Measurements from ENCODE around the gene SLC16A7. TPM values are rescaled to one million over a fixed set of nuclear protein-coding genes. Genes with fewer than 3 reads are reported as not detected.

SLC16A7 gene
- total and polyA plus RNA-seq, 2 of the 8 experiments (the other 6 are each of a cell fraction or from before 2014, with no cell fraction given): 0.74 to 4.3 TPM

DNA sequence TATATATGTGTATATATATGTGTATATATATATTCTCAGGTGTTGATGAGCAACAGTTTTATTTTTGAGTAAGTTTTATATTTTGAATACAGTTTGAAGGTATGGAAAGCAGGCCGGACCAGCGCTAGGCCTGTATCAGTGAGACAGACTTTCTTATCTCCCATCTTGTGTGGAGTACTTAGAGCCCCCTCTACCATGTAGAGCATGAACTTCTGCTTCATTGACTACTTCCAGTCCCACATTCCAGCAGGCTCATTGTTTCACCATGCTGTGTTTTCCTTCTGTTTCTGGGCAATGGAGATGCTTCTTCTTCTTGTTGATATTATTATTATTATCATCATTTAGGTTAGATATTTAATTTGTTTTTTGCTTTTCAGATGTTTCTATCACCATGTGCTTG lies 76.4 kb downstream of the SLC16A7 start:
- H2BK15ac ChIP-seq (ENCODE audit: low read length): no peak overlapping the region
- no peak overlapping the region for H3K14ac ChIP-seq (ENCODE audit: insufficient read length)
- peaks cover 6 to 11% of the 10 kb centered on the region in 2 experiments for H3K9me3 ChIP-seq (ENCODE audit: insufficient read depth in 2 of 2, low read depth in 1 of 2, low read length in 1 of 2)
- no peak overlapping the region for H4K8ac ChIP-seq (ENCODE audit: extremely low read depth, insufficient read depth, low read length)
- ChIA-PET POLR2A (ENCODE audit: partially characterized antibody) (no interaction called here), CTCF (ENCODE audit: partially characterized antibody) (no interaction called here)
- no peak overlapping the region for H2AFZ ChIP-seq (ENCODE audit: low read length)
- FAIRE-seq (no peak), DNase-seq (ENCODE audit: low read depth in 1 of 2, low spot score in 2 of 2) (no peak)
- WGBS, 2 experiments (ENCODE audit: extremely low coverage in 1 of 2, insufficient coverage in 1 of 2, insufficient read length in 1 of 2, insufficient replicate concordance in 2 of 2, low coverage in 1 of 2, low lambda C conversion rate in 2 of 2, missing lambda C conversion rate in 1 of 2): 86% methylated on average over 2 of the region's 2 CpGs; no CpG with 5 or more reads in 1 of the 2 experiments
- no peak overlapping the region for H2BK20ac ChIP-seq (ENCODE audit: low read length)
- H3K79me1 ChIP-seq (ENCODE audit: low read depth, low read length): no peaks in the 10 kb centered on the region
- no peak overlapping the region for H2BK5ac ChIP-seq (ENCODE audit: low read depth, low read length)
- H2BK120ac ChIP-seq (replicated peaks; ENCODE audit: low read depth, low read length): no peak overlapping the region
- no peak overlapping the region for H3K56ac ChIP-seq (replicated peaks; ENCODE audit: insufficient read length, low read depth, low read length)
- H3K18ac ChIP-seq (ENCODE audit: extremely low read depth, low read length): no peak overlapping the region
- no peak overlapping the region for H3K9ac ChIP-seq (replicated peaks in 1 of 4; ENCODE audit: extremely low read depth in 1 of 4, low read depth in 3 of 4, low read length in 3 of 4)
- H3K27me3 ChIP-seq (replicated peaks in 1 of 4; ENCODE audit: control insufficient read depth in 3 of 4, extremely low read depth in 1 of 4, insufficient read depth in 3 of 4, low read length in 3 of 4): no peaks in the 10 kb centered on the region
- H3K23ac ChIP-seq (ENCODE audit: insufficient read length): no peak overlapping the region
- H4K20me1 ChIP-seq (replicated peaks in 1 of 2; ENCODE audit: control insufficient read depth in 1 of 2, insufficient read depth in 2 of 2, low read length in 2 of 2): no peaks in the 10 kb centered on the region
- TF ChIP-seq YY1 (IDR thresholded peaks at IDR 0.05; ENCODE audit: low read depth, low read length) (no peak), TEAD4 (IDR thresholded peaks at IDR 0.05; ENCODE audit: low read depth, low read length) (peak; percentile 52; the same call in 1 of the 2 replicates), FOSL1 (IDR thresholded peaks at IDR 0.05; ENCODE audit: insufficient read depth, low read depth, low read length) (no peak), RAD21 (IDR thresholded peaks at IDR 0.05 in 1 of 2, conservative IDR thresholded peaks at IDR 0.05 in 1 of 2; ENCODE audit: low read depth in 2 of 2, low read length in 2 of 2) (peak in 1 of 2 experiments; percentile 30; a peak in 2 of 4 replicates)
- no peak overlapping the region for H2AK5ac ChIP-seq (ENCODE audit: low read depth, low read length)
- H3K4me3 ChIP-seq (ENCODE audit: extremely low read depth in 1 of 4, insufficient read depth in 2 of 4, low read depth in 3 of 4, low read length in 4 of 4): no peak overlapping the region
- H3K4me1 ChIP-seq (replicated peaks in 1 of 4; ENCODE audit: control insufficient read depth in 3 of 4, insufficient read depth in 4 of 4, low read length in 3 of 4): no peaks in the 10 kb centered on the region
- H3K79me2 ChIP-seq (ENCODE audit: control insufficient read depth in 1 of 2, insufficient read depth in 2 of 2, low read length in 2 of 2): no peaks in the 10 kb centered on the region
- H4K91ac ChIP-seq (replicated peaks; ENCODE audit: insufficient read length, low read length): no peak overlapping the region
- no peak overlapping the region for H2BK12ac ChIP-seq (ENCODE audit: low read depth, low read length)
- H3K36me3 ChIP-seq (ENCODE audit: control insufficient read depth in 2 of 4, insufficient read depth in 4 of 4, low read length in 3 of 4): no peaks in the 10 kb centered on the region
- H4K5ac ChIP-seq (ENCODE audit: insufficient read length, low read depth, low read length): no peak overlapping the region
- no peaks in the 10 kb centered on the region for H3K23me2 ChIP-seq (ENCODE audit: low read depth, low read length)
- H3K4me2 ChIP-seq (ENCODE audit: insufficient read depth in 1 of 2, low read depth in 2 of 2, low read length in 2 of 2): no peak overlapping the region
- H3K4ac ChIP-seq (replicated peaks; ENCODE audit: insufficient read length, low read depth, low read length): no peak overlapping the region
- H3K27ac ChIP-seq (ENCODE audit: low read depth, low read length): no peak overlapping the region

Measured in H1 (cell line).